Measurements from ENCODE around the gene ZBTB38.

ZBTB38 gene

GRCh38 chr3:141337523-141337854 is 30.8 kb upstream of the ZBTB38 start:
- DNase-seq (ENCODE audit: low spot score), result no peak

DNA sequence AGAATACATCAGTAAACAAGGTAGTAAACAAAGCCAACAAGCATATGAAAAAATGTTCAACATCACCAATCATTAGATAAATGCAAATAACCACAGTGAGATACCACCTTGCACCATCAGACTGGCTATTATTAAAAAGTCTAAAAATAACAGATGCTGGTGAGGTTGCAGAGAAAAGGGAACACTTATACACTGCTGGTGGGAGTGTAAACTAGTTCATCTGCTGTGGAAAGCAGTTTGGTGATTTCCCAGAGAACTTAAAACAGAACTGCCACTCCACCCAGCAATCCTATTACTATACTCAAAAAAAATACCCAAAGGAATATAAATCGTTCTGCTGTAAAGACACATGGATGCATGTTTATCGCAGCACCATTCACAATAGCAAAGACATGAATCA is 30.3 kb upstream of the ZBTB38 start:
- no peak for DNase-seq (ENCODE audit: low spot score)

DNA sequence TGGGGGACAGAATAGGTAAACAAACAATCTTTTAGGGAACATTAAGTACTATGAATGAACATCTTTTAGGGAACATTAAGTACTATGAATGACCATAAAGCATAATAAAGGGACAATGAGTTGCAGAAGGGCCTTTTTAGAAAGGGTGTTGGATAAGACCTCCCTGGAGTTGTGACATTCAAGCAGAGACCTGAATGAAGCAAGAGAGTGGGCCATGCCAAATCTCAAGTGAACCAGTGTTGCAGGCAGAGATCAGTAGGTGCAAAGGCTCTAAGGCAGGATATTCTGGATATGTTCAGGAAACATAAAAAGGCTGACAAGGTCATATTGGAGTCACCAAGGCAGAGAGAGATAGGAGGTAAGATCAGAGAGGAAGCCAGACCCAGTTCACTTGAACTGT is 29.4 kb upstream of the ZBTB38 start:
- no peak for DNase-seq (ENCODE audit: low spot score)

- no peak for DNase-seq (ENCODE audit: low spot score)
These were observed 26.8 kb upstream of the ZBTB38 start for GRCh38 chr3:141341536-141341935.

DNA sequence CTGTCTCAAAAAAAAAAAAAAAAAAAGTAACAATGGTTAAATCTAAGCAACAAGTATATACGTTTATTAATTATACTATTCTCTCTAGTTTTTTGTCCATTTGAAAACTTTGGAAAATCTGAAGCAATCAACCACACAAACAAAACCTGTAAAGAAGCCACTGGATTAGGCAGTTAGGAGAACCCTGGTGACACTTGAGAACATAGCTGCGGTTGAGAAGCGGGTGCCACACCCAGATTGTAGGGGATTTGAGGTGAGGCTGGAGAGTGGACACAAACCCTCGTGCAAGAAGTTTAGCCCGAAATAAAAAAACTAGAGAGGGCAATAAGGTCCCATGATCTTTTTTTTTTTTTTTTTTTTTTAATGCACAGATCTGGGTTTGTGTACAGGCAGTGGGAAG is 25.9 kb upstream of the ZBTB38 start:
- DNase-seq (ENCODE audit: low spot score), result no peak

- no peak for DNase-seq (ENCODE audit: low spot score)
These were observed 25.2 kb upstream of the ZBTB38 start for GRCh38 chr3:141343077-141343476.

DNA sequence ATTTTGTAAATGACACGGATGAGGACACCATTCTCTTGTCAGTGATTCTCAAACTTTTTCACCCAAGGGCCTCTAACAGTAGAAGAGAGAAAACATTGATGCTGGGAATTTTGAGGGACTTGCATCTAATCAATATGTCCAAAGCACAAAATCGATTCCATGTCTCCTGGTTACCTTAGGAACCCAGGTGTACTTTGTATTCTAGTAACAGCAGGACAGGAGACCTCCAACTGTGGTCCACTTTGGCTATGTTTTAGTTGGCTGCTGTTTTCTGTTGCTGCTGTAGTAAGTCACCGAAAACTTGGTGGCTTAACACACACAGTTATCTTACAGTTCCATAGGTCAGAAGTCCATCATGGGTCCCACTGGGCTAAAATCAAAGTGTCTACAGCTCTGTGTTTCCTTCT is 24.4 kb upstream of the ZBTB38 start:
- DNase-seq (ENCODE audit: low spot score), result no peak

- no peak for DNase-seq (ENCODE audit: low spot score)
These were observed 22.8 kb upstream of the ZBTB38 start for GRCh38 chr3:141345528-141345927.

DNA sequence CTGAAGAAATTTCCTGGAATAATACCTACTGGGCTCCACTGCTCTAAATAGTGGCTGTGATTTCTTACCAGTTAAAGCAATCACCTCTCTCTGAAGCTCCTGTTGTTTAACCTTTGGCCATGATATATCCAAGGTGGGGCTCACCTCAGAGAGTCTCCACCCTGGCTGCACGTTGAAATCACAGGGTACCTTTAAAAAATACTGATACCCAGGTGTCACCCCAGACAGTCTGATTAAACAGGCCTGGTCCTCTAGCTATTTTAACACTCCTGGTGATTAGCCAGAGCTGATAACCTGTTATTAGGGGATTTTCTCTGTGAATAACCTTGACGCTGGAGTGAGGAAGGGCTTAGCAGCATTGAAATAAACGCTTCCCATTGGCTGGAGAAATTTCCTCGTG is 22.3 kb upstream of the ZBTB38 start:
- DNase-seq (ENCODE audit: low spot score), result no peak

GRCh38 chr3:141346418-141346817 is 21.9 kb upstream of the ZBTB38 start:
- no peak for DNase-seq (ENCODE audit: low spot score)

GRCh38 chr3:141346839-141347238 is 21.5 kb upstream of the ZBTB38 start:
- no peak for DNase-seq (ENCODE audit: low spot score)

GRCh38 chr3:141348837-141349236 is 19.5 kb upstream of the ZBTB38 start:
- DNase-seq (ENCODE audit: low spot score), result no peak

GRCh38 chr3:141349711-141350110 is 18.6 kb upstream of the ZBTB38 start:
- DNase-seq (ENCODE audit: low spot score), result no peak

DNA sequence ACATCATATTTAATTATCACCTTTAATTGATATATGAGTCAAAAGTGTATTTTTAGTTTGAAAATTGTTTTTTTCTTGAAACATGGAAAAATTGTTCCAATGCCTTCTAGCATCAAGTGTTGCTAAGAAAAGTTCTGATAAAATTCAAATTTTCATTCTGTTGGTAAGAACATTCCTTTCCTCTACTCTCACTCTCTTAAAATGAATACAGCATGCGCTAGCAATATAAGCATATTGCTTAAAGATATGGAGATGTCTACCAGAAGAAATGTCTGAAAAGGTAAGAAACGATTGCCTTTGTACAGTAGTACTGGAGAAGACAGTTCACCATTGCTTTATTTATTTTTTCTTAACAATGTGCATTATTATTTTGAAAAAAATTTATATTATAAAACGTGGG is 17.6 kb upstream of the ZBTB38 start:
- no peak for DNase-seq (ENCODE audit: low spot score)

GRCh38 chr3:141352262-141352984 is 15.9 kb upstream of the ZBTB38 start:
- DNase-seq (ENCODE audit: low spot score), result no peak

- DNase-seq (ENCODE audit: low spot score), result no peak
These were observed 14.4 kb upstream of the ZBTB38 start for GRCh38 chr3:141353652-141354495.

DNA sequence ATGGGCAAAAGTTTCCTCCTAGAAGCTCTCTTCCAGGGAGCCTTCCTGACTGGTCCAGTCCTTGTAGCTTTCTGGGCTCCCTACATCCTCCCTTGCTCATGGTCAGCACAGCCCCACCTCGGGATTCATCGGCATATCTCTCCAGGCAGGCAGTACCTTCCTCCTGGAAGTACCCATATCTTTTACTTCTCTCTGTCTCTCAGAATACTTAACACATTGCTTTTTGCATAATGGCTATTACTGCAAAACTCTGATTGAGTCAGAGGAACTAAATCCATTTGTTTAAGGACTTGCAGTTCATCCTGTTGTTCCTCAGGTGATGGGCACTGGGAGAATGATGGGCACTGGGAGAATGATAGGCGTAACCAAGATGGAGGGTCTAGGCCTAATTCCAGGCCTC is 13.8 kb upstream of the ZBTB38 start:
- DNase-seq (ENCODE audit: low spot score), result no peak

GRCh38 chr3:141355242-141355641 is 13.1 kb upstream of the ZBTB38 start:
- no peak for DNase-seq (ENCODE audit: low spot score)

GRCh38 chr3:141356046-141356445 is 12.3 kb upstream of the ZBTB38 start:
- no peak for DNase-seq (ENCODE audit: low spot score)

DNA sequence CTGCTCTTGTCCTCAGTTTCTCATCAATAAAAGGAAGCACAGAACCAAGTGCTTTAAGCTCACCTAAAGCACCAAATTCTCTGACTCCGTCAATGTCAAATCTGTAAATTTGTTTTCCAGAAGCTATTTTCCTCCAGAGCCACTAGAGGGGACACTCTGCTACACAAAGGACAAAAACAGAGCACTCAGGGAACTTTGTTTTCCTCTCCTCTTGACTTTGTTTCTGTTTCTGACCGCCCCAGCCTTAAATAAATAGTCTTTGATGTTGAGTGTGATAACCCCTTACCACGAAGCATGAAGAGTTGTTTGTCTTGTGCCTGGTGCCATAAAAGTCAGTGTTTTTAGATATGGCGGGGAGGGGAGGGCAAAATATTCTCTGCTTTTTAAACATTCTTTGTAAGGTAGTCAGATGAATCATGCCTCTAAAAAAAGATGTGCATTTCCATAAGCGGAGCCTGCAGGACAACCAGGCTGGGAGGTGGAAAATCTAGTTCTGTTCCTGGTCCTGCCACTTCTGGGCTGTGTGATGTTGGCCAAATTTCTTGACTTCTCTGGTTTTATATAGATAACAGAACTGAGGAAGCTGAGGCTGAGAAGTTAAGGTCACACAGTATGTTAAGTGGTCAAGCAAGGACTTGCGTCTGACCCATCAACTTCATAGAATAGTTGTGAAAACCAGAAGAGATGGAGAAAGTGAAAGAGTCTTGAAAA is 7.3 kb upstream of the ZBTB38 start:
- DNase-seq (ENCODE audit: low spot score), result no peak

DNA sequence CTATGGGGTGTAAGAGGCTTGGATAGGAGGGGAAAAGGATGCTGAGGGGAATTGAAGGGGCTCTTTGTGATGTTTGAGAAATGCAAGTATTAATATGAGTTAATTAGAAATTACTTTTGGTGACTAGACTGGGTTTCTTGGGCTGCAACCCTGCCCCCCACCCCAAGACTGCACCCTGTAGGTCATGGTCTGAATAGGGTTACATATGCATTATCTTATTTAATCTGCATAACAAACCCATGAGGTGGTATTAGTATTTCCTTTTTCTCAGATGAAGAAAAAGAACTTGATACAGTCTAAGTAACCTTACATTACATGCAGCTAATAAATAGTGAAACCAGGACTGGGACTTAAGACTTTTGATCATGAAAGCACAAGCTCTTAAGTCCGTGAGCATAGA is 5.6 kb upstream of the ZBTB38 start:
- DNase-seq (ENCODE audit: low spot score), result no peak

DNA sequence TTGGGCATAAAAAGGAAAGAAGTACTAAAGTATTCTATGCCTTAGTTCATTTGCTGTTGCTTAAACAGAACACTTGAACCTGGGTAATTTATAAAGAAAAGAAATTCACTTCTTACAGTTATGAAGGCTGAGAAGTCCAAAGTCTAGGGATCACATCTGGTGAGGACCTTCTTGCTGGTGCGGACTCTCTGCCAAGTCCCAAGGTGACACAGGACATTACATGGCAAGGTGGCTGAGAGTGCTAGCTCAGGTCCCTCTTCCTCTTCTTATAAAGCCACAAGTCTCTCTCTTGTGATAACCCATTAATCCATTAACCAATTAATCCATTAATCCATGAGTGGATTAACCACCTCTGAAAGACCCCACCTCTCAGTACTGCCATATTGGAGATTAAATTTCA is 3.1 kb upstream of the ZBTB38 start:
- no peak for DNase-seq (ENCODE audit: low spot score)

All from ecto neural progenitor cell (in vitro differentiated cells).